PC-3 (cell line): ENCODE measurements around the gene RSF1.

Experiments
- EZH2 ChIP-seq: fragments of 300-600 bp; sonication (generic); IDR thresholded peaks from one replicate; pipeline ENCODE4 v1.6.1; 2017; ENCODE audit warnings: antibody characterized with exemption, mild to moderate bottlenecking, low read length; ENCODE audit not compliant: unreplicated experiment
- EZH2phosphoT487 ChIP-seq: fragments of 300-600 bp; sonication (generic); IDR thresholded peaks from 2 replicates; pipeline ENCODE4 v1.6.1; 2018; ENCODE audit warnings: mild to moderate bottlenecking, antibody characterized with exemption, low read length, borderline replicate concordance
- TF ChIP-seq, protein P1 (sequence below): fragments of 300-600 bp; sonication (generic); conservative IDR thresholded peaks from 2 replicates; pipeline ENCODE4 v1.5.1; 2017; ENCODE audit warnings: antibody characterized with exemption, low read depth, mild to moderate bottlenecking, low read length

GRCh38 chr11:77650123-77650522 lies 170.4 kb downstream of the RSF1 start:
- TF ChIP-seq EZH2: no peak
- TF ChIP-seq, protein P1, sequence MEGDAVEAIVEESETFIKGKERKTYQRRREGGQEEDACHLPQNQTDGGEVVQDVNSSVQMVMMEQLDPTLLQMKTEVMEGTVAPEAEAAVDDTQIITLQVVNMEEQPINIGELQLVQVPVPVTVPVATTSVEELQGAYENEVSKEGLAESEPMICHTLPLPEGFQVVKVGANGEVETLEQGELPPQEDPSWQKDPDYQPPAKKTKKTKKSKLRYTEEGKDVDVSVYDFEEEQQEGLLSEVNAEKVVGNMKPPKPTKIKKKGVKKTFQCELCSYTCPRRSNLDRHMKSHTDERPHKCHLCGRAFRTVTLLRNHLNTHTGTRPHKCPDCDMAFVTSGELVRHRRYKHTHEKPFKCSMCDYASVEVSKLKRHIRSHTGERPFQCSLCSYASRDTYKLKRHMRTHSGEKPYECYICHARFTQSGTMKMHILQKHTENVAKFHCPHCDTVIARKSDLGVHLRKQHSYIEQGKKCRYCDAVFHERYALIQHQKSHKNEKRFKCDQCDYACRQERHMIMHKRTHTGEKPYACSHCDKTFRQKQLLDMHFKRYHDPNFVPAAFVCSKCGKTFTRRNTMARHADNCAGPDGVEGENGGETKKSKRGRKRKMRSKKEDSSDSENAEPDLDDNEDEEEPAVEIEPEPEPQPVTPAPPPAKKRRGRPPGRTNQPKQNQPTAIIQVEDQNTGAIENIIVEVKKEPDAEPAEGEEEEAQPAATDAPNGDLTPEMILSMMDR: no peak
- no peak for TF ChIP-seq EZH2phosphoT487
